GM18519 (cell line): ENCODE measurements around the gene CDHR3.

Experiments
- ATAC-seq: cut with Tn5 transposase; IDR thresholded peaks from one replicate; pipeline ENCODE4 v1.9.1; 2021; ENCODE audit warnings: mild to moderate bottlenecking, moderate library complexity; ENCODE audit not compliant: unreplicated experiment, low FRiP score

The CDHR3 gene

DNA sequence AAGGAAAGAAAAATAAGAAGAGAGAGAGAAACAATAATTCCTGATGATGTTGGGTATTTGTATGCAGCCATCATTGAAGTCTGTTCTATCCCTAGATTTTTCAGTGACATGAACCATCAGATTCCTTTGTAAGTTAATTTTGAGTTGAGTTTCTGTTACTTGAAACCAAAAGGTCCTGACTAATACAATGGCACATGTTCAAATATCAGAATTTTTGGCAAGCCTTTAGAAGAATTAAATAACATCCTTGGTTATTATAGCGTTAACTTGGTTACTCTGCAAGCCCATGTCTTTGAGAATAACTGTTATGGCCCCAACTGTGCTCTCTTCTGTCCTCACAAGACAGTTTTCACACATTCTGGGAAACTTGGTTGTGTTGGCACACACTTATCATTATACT is 82.5 kb downstream of the CDHR3 start:
- no peak for ATAC-seq

DNA sequence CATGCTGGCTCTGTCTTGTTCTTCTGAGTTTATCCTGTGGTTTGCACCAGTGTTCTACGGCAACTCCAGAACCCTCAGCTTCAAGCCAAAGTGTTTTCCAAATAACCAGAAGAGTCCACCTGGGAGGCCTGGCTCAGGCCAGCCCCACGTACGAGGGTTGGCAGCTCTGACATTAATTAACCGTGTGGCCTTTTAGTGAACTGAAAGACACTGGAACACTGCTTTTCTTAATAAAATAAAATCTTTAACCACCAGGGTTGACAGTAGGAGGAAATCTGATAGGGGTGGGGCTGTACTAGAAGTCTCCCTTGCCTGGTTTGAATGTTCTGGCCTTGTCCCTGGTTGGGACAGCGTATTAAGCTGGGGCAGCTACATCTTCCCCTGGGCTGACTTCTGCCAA is 84.1 kb downstream of the CDHR3 start:
- ATAC-seq: no peak

DNA sequence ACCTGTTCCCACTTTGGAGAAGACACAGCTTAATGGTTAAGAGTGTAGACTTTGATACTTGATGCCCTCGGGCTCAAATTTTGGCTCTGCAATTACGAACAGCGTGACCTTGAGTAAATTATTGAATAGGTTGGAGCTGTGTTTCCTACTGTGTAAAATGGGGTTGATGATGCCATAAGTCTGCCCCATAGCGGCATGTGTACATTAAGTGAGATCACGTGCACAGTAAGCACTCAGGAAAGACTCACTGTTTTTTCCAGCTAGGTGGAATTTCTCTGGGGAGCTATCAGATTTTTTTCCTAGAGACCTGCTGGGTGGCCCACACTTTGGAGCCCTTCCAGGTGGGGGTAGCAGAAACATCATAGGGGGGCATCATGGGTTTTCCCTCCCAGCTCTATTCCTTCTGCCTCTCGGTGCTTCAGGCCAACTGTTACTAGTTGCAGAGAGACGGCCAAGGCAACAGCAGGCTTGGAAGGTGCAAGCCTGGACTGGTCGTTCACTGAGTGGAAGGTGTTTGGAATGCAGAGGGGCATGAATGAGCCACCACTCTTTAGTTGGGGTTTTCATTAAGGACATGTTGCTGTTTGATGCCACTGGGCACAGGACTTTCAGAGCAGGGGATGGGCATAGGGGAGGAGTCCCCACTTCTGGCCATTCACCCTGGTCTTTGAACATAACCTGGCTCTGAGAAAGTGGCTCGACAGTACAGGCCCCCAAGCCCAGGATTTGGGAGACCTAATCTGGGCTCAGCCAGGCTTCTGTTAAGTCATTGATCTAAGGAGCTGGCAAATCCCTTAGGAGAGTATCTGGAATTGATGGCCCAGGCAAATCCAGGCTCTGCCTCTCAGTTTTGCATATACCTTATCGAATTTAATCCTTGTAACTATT is 85.0 kb downstream of the CDHR3 start:
- no peak for ATAC-seq

DNA sequence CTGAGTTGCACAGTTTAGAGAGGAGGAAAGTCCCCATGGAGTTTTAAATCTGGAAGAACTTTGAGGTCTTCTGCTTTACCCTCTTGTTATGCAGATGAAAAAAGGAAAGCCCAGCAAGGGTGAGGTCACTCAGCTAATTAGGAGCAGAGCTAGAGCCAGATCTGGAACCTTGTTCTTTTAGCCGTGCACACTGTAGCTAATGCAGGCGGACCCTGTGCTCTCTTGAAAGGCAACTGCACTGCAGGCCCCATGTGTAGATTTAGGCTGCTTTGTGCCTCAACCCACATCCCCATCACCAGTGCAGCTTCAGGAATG is 85.6 kb downstream of the CDHR3 start:
- ATAC-seq: no peak

DNA sequence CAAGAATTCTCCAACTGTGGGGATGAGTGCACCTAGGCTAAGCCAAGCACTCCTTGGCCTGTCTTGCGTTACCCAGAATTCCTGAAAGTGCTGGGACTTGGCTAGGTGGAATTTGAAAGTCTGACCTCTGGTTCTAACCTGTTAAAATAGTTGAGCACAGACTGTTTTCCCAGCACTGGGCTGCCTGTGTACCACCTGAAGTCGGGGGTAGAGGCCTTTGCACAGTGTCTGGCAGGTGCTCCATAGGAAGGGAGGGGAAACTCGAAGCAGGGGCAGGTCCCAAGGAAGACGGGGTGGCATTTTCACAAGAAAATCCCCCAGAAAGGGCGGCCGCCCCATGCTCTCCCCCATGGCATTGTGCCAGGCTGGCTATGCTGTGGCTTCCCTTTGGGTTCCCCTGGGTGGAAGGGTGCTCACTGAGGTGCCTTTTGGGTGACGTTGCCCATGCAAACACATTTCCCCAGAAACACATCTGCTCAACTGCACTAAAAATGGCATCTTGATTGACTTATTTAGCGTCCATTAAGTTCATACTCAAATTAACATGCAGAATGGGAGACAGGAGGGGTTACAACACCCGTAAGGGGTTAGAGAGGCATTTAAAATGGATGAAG is 86.2 kb downstream of the CDHR3 start:
- no peak for ATAC-seq

DNA sequence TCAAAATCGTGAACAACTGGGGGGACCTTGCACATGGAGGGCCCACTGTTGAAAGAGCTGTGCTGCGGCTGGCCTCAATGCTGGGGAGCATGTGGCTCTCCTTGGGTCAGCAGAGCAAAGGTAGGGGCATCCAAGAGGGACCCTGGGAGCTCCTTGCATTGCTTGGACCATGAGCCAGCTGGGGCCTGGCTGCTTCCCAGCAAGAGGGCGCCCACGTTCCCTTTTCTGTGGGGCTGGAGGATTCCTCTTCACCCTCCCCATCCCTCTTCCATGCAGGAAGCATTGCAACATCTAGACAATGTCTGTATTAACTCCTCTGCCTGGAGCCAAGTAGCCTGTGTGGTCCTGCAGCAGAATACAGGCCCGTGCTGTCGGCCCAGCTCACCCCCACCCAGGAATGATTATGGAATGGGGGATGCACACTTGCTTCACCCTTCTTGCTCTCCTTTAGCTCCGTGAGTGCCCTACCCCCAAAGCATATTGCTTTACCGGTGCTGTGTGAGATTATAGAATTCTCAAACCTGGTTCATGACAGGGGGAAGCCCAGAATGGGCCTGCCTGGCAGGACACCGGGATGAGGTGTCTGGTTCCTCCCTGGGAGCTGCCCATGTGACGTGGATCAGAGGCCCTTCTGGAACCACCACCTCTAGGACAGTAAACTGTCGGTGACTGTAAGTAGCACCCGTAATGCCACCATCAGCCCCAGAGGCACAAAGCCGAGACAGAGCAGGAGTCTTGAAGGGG is 87.1 kb downstream of the CDHR3 start:
- no peak for ATAC-seq

DNA sequence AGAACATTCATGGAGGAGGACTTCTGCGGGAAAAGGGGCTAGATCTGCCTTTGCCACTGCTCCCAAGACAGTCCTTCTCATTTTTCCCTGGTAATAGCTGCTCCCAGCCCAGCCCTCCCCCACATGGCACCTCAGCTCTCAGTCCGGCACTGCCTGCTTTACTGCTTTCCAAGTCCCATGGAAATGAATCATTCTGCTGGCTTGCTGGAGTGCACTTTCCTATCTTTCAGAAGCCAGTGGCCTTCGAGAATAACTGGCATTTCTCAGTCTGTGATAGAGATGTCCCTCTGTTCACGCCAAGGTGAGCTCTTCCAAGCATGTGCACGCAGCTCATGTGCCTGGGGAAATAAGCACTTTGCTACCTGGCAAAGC is 87.7 kb downstream of the CDHR3 start:
- ATAC-seq: no peak

DNA sequence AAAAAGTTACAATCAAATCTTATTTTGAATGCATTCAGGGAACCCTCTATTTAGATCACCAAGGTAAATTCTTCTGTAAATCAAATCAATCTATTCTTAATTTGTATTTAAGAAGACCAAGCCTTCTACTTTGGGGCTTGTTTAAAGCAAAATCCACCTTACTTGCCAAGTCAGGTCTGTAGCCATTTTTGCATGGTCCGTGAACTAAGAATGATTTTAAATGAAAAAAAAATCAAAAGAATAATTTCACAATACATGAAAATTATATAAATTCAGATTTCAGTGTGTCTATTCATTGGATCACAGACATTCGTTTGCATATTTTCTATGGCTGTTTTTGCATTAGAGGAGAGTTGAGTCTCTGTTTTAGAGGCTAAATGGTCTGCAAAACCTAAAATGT is 89.6 kb downstream of the CDHR3 start:
- ATAC-seq: no peak

DNA sequence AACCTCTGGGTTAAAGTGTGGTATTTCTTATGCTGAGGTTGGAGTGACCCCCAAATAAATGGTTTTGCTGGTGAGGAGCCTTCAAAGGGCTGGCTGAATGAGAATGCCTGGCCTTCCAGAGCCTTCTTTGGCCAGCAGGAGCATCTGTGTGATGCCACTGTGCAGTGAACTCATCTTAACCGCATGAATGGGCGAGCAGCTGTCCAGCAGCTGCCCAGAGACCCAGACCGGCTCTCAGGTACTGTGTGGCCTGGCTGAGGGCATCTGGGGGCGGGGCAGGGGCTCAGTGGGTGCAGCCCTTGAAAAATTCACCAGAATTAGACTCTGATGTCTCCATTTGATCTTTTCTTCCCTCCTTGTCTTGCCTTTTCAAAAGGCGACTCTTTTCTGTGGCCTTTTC is 90.0 kb downstream of the CDHR3 start:
- no peak for ATAC-seq

DNA sequence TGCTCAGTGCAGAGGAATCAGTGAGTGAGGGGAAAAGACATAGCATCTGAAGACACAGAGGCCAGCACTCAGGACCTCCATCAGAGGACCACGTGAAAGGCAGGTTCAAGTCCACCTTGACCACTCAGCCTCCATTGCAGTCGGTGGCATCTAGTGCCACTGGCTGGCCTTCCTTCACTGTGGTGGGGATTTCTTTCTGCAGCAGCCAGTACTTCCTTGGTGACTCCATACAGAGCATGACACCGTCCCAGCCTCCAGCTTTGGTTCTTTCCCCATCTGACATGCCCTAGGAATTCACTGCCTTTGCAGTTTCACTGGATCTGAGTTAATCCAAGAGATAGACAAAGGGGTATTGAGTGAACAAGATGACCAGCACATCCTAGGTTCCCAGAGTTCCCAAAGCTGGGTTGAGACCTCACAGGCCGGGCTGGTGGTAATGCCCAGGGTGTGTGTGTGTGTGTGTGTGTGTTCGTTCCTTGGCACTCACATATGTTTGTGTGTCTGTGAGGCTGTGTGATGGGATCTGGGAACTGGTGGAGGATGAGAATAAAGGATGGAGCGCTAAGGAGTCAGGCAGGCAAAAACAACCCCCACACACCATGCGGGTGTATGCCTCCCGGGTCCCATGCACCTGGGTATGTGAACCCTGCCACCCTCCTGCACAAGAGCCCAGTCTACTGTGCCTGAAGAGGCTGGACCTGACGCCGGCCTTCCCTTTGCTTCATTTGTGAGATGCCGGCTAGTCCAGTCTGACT is 91.3 kb downstream of the CDHR3 start:
- ATAC-seq: no peak

DNA sequence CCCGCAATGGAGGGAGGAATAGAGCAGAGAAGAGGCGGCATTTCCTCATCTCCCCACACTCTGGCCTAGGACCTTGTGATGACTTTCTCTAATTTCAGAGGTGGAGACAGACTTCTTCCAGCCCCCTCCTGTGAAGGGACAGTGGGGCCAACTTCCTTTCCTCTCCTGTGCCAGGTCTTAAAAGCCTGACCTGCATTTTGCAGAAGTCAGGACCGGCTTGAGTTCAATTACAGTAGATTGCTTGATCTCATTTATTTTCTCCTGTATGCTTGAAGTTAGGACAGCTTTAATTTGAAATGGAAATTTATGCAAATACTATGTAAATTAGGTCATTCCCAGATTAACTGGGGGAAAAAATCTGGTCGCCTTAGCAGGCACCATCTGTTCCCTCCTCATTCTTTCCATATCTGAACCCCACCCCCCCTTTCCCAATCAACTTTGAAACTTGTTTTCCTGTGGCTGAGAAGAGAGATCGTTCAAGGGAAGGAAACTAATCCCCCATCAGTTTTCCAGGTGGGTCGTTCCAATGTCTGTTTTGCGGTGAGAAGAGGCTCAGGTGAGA is 92.0 kb downstream of the CDHR3 start:
- no peak for ATAC-seq

DNA sequence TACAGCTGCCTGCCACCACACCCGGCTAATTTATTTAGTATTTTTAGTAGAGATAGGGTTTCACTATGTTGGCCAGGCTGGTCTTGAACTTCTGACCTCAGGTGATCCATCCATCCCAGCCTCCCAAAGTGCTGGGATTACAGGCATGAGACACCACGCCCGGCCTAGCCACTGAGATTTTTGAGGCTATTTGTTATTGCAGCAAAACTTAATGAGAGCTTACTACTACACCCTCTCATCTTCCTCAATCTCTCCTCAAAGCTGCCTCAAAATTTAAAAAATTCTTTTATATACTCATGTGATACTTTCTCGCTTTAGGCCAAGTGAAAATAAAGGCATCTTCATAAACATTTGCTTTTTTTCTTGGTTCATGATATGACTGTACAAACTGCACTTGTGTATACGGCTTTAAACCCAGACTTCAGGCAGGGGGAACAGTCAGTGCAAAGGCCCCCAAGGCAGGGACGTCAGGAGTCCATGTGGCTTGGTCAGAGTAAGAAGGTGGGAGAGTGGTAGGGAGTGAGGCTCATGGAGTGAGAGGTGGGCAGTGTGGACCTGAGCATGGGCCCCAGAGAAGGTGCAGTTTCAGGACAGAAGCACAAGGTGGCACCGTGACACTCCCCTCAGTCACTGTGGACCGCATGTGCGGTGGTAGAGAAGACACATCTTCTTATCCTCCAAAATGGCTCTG is 93.6 kb downstream of the CDHR3 start:
- peak; percentile 30 for ATAC-seq

DNA sequence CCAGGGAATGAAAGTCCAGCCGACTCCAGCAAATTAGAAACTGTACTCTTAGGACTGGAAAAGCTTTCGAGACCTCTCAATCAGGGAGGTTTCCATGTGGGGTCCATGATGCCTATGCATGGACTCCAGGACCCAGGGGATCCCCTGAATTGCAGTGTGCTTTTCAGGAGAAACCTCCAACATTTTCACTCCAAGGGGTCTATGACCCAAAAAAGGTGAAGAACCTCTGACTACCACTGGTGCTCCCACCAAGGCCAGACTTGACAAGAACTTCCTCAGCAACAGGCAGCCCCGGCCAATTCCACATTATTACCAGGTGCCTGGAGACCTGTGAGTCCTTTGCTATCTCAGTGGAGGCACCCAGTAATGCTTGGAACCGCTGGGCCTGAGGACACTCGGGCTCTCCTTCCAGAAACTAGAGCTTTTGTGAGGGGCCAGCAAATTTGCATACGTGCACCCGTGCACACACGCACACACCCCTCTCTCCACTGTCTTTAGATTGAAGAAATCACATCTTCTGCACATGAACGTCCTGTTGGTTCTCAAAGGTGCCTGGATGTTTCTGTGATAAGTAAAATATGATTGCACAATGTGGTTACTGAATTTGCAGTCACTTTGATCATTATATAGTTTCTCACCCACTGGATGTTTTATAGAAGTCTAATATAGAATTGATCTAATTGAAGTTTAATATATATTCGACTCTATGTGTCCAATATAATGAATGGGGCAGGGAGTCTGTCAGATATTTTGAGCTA is 94.3 kb downstream of the CDHR3 start:
- no peak for ATAC-seq

DNA sequence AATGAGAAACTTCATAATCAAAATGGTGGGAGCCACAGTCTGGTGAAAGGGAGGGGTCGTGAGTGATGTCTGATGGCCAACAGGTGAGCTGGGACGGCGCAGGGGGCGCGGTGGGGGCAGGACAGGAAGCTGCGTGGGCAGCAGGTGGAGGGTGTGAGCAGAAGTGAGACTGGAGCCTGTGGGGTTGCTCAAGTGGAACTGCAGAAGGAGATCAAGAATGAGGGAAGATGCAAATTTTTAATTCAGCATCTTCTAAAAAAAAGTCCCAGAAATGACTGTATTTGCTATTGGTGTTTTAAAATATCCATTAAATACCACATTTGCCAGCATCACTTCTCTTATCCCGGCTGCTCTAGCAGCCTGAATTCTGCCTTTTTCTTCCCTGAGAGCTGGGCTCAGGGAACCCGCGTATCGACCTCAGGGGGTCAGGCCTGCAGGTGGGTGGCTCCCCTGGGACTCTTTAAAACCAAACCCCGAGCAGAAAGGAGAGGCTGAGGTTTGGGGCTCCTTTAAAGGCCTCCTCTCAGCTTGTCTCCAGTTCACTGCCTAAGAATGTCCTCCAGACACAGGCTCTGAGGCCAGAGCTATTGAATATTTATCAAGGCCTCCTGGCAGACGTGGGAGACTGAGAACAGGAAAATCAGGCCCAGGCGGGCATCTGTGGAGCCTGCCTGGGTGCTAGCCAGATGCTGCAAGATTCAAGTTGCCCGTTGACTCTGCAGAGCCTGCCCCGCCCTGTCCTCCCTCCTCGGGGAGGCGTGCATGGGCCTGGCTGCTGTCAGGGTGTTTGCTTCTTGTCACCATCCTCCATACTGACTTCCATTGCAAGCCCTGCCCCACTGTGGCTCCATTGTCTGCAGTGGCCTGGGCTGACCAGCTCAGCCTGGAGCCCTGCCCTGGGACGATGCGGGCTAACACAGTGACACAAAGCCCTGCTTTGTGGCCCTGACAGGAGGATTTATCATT is 95.2 kb downstream of the CDHR3 start:
- peak; percentile 31 for ATAC-seq

DNA sequence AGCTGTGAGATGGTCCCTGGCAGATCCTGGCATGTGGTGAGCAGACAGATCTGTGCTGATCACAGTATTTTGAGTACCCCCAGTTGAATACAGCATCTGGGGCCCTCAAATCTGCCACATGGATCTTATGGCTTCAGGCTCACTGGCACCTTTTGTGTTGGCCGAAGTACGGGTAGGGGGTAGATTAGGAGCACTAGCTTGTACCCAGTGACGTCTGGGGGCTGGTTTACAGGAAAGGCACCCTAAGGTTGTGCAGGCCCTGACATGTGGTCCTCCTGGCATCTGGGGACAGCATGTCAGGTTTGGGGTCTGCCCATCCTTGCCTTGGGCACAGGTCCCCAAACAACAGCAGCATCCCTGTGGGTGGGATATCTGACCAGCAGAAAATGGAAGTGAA is 95.9 kb downstream of the CDHR3 start:
- ATAC-seq: no peak

DNA sequence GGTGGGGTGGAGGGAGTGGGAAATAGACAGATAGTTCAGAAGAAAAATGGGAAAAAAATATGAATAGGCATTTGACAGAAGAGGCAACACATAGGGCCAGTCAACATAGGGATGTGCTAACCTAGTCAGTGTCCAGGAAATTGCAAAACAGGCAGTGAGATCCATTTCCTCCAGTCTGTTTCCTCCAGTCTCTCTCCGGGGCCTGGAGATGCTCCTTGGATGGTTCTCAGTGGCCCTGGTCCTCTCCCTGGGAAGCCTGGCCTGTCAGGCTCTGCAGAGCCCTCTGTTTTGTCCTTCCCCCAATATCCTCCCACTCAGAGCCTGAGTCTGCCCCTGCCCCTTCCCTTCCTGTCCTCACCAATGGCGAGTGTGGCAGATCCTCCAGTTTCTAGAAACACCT is 96.5 kb downstream of the CDHR3 start:
- ATAC-seq: no peak

DNA sequence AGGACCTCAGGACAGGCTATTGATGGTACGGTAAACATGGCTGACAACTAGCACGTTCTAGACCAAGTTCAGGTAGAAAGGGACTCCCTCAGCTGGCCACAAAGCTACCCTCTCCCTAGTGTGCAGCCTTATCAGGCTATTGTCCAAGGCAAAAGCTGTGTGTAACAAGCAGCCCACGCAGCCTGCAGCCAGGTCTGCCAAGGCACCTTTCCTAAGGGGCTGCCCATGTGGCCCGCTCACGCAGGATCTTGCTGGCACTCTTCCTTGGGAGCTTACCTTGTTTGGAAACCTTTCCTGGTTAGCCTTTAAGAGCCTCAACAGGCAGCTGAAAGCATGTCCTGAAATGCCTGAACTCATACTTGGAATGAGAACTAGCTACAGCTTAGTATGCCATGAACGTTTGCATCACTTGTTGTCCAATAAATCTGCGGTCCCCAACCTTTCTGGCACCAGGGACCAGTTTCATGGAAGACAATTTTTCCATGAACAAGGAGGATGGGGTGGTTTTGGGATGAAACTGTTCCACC is 97.4 kb downstream of the CDHR3 start:
- no peak for ATAC-seq
